ENCODE measurements around the gene BFSP1.

The BFSP1 gene

GRCh38 chr20:17465236-17465635, 65.9 kb downstream of the BFSP1 start:
- no peak for DNase-seq (ENCODE audit: low spot score)

DNA sequence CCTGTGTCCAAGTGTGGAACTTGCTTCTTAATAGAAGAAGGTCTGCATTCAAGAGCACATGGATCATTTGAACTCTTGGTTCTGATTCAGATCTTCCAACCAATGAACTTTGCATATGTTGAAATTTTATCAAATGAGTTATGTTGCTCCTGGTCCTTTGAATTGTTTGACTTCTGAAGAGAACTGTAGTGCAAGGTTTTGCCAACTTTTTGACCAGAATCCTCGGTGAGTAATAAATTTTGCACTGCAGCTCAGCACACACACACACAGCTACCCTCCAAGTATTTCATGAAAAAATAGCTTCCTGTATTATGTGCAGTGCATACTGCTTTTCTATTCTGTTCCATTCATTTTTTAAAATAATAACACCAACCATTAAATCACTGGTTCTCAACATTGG, 67.5 kb downstream of the BFSP1 start:
- no peak for DNase-seq (ENCODE audit: low spot score)

DNA sequence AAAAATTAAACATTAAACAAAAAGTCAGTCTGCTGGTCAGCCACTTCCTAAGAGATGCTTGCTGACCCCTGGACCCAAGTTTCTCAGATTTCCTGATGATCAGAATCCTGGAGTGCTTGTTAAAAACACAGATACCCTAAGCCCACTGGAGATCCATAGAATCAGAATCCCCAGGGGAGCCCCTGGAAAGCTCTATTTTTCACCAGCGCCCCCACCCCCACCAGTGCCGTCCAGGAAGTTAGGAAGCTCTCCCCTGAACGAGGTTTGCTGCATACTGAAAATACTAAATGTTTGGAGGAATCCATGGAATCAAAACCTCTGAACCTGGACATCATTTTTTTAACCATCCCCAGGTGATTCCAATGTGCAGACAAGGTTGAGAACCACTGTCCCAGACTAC, 69.2 kb downstream of the BFSP1 start:
- DNase-seq (ENCODE audit: low spot score), result no peak

DNA sequence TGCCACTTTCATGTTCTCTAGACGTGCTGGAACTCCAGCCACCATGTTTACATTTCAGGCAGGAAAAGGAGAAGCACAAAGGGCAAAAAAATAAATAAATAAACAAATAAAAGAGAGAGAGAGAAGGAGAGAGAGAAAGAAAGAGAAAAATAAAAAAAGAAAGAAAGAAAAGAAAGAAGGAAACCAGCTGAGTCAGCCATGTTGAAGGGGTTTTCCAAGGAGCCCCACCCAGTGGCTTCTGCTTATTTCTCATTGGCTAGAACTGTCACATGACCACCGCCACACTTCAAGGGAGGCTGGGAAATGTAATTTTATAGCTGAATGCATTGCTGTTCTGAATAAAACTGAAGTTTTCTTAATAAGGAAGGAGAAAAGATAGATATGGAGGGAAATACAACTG, 71.1 kb downstream of the BFSP1 start:
- no peak for DNase-seq (ENCODE audit: low spot score)

- DNase-seq (ENCODE audit: low spot score), result no peak
Observed at GRCh38 chr20:17457588-17458190, 73.5 kb downstream of the BFSP1 start.

GRCh38 chr20:17457079-17457478, 74.1 kb downstream of the BFSP1 start:
- DNase-seq (ENCODE audit: low spot score), result no peak

GRCh38 chr20:17456279-17456678, 74.9 kb downstream of the BFSP1 start:
- no peak for DNase-seq (ENCODE audit: low spot score)

DNA sequence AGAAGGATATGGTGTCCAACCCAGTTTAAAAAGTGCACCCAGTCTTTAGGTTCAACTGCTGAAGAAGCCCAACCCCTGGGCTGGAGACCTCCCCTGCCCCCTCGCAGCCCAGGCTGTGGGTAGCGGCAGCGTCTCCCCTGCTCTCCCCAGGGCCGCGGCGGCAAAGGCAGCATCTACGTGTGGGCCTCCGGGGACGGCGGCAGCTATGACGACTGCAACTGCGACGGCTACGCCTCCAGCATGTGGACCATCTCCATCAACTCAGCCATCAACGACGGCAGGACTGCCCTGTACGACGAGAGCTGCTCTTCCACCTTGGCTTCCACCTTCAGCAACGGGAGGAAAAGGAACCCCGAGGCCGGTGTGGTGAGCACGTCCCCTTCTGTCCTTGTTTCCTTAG, 77.6 kb downstream of the BFSP1 start:
- DNase-seq (ENCODE audit: low spot score), result no peak

DNA sequence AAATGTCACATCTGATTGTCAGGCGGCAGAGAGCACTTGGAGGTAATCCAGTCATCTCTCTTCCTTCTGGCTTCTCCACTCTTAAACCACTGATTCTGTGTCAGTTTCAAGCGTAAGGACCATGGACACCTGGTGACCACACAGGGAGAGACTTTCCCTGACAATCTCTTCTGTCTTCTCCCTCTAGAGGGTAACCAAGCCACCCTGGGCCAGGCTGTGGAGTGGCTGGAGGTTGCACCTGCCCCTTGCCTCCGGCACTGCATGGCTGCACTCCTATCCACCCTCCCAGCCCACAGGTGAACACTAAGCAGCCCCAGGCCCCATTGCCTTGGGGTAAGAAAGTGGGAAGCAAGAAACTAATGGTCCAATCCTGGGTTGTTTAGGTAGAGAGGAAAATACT, 78.7 kb downstream of the BFSP1 start:
- no peak for DNase-seq (ENCODE audit: low spot score)

DNA sequence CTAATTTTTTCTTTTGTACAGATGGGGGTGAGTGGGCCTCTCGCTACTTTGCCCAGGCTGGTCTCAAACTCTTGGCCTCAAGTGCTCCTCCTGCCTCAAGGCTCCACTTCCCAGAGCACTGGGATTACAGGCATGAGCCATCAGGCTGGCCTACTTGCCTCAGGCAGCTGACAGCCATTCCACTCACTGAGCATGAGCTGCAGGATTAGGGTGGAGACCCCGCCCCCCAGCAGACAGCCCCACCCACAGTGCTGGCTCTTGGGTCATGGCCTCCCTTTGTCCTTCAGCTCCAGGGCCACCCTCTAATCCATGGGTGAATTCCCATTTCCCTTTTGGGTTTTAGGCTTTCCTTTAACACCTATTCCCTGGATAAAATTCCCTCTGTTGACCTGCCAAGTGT, 82.1 kb downstream of the BFSP1 start:
- peak; percentile 34 for DNase-seq (ENCODE audit: low spot score)

- DNase-seq (ENCODE audit: low spot score), result no peak
Observed at GRCh38 chr20:17448071-17448470, 83.1 kb downstream of the BFSP1 start.

DNA sequence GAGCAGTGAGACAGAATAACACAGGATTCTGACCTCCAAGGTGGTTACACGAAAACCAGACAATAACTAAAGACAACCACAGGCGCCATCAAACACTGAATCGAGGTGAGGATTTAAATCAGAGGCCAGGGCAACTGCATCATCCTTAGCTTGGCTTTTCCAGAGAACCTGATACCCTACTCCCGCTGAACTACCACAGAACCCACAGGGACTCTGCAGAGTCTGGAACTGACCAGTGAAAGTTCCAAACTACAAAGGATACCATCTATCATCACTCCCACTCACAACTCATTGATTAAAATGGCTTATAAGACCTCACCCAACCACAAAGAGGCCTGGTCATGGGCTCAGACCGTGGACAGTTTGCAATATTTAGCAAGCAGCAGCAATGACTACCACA, 85.0 kb downstream of the BFSP1 start:
- no peak for DNase-seq (ENCODE audit: low spot score)

DNA sequence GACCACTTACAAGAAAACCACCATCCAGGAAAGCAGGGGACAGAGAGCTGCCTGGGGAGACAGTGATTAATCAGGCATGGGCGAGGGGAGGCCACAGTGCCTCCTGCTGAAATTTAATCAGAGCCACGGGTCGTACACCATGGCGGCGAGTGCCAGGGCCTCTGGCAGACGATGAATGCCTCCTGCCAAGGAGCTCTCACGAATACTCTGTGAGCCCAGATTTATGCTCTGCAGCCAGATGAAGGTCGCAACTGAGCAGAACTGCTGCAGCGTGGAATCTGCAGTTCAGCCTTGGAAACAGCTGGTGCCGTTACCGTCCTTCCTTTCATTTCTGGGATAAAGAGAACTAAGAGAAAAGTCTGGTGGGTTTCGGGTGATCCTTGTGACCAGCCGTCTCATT, 85.6 kb downstream of the BFSP1 start:
- no peak for DNase-seq (ENCODE audit: low spot score)

DNA sequence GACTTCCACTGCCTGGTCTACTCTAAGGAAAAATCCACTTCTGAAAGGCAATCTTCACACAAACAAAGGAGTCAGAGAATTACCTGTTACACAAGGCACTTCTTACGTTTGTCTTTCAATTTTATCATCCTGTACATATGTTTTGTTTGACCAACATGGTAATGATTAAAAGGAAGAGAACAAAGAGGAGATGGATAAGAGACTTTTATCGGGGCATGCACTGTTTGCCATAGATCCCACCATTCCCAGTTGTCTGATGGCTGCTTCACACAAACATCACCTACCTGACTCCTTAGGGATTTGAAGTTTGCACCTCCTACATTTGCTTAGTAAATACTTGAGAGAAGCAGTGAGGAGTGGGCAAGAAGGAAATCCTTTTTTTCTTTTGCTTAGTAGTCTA, 87.1 kb downstream of the BFSP1 start:
- no peak for DNase-seq (ENCODE audit: low spot score)
